Keratinocyte (primary cell): ENCODE data around the gene ACTN1. TPM values are rescaled to one million over a fixed set of nuclear protein-coding genes. Genes with fewer than 3 reads are reported as not detected.

Experiments used
- DNase-seq: peaks from one replicate; pipeline ENCODE4 v3.0.0-alpha.2; 2011; ENCODE audit warnings: low read depth, missing footprints, low spot score
- FAIRE-seq: peaks from 2 replicates; lab custom pipeline; 2011; peaks lifted over from hg19 to GRCh38; lab: Jason Lieb, UNC
- H2AFZ ChIP-seq: 2 replicates; pipeline ENCODE4 v1.6.0; 2012; ENCODE audit warnings: low read length, control low read depth, inconsistent platforms; ENCODE audit not compliant: control insufficient read depth
- H3K27ac ChIP-seq: 2 replicates; pipeline ENCODE4 v1.5.1; 2011; ENCODE audit warnings: low read length; ENCODE audit not compliant: control insufficient read depth, insufficient read depth
- H3K27me3 ChIP-seq: 3 replicates; pipeline ENCODE4 v1.6.0; 2011; ENCODE audit warnings: low read length; ENCODE audit not compliant: control insufficient read depth, insufficient read depth; ENCODE audit errors: extremely low read depth
- H3K36me3 ChIP-seq, 2 experiments: 2 replicates in 1 of 2; 3 replicates in 1 of 2; pipeline ENCODE4 v1.5.1; 2011; ENCODE audit warnings: low read length in 2 of 2, mild to moderate bottlenecking in 1 of 2; ENCODE audit not compliant: control insufficient read depth in 2 of 2, insufficient read depth in 2 of 2; ENCODE audit errors: extremely low read depth in 1 of 2
- H3K4me1 ChIP-seq: 3 replicates; pipeline ENCODE4 v1.5.1; 2011; ENCODE audit warnings: low read length; ENCODE audit not compliant: control insufficient read depth, insufficient read depth; ENCODE audit errors: extremely low read depth
- H3K4me2 ChIP-seq: 3 replicates; pipeline ENCODE4 v1.6.0; 2011; ENCODE audit warnings: low read depth, low read length; ENCODE audit not compliant: control insufficient read depth, insufficient read depth; ENCODE audit errors: extremely low read depth
- H3K4me3 ChIP-seq, 3 experiments: fragments of 200-600 bp in 1 of 3; sonication (generic) in 1 of 3; 2 replicates in 2 of 3; 3 replicates in 1 of 3; pipeline ENCODE4 v1.5.1; 2011 to 2016; ENCODE audit warnings: low read length in 3 of 3, mild to moderate bottlenecking in 3 of 3, control low read depth in 2 of 3, inconsistent platforms in 1 of 3, low read depth in 1 of 3, mixed read lengths in 1 of 3, mixed run types in 1 of 3, moderate library complexity in 1 of 3; ENCODE audit not compliant: control insufficient read depth in 2 of 3, insufficient read depth in 2 of 3; ENCODE audit errors: extremely low read depth in 1 of 3
- H3K79me2 ChIP-seq: 2 replicates; pipeline ENCODE4 v1.6.0; 2012; ENCODE audit warnings: low read length; ENCODE audit not compliant: control insufficient read depth, insufficient read depth
- H3K9ac ChIP-seq: 3 replicates; pipeline ENCODE4 v1.6.0; 2011; ENCODE audit warnings: low read length; ENCODE audit not compliant: control insufficient read depth, insufficient read depth; ENCODE audit errors: extremely low read depth
- H3K9me1 ChIP-seq: 3 replicates; pipeline ENCODE4 v1.6.0; 2011; ENCODE audit warnings: low read length; ENCODE audit not compliant: control insufficient read depth, insufficient read depth; ENCODE audit errors: extremely low read depth
- H3K9me3 ChIP-seq: 2 replicates; pipeline ENCODE4 v1.5.1; 2012; ENCODE audit warnings: low read depth, low read length; ENCODE audit not compliant: control insufficient read depth
- H4K20me1 ChIP-seq: 3 replicates; pipeline ENCODE4 v1.6.0; 2011; ENCODE audit warnings: low read length; ENCODE audit not compliant: control insufficient read depth, insufficient read depth; ENCODE audit errors: extremely low read depth
- EZH2 ChIP-seq: IDR thresholded peaks from one replicate; pipeline ENCODE4 v1.6.1; 2012; ENCODE audit warnings: inconsistent platforms, mild to moderate bottlenecking, low read length, moderate library complexity
- dilution Hi-C: fragments of 300-500 bp; cut with MboI; formaldehyde crosslinking; loops from one replicate; pipeline ENCODE4 v1.7.0; 2020; ENCODE audit warnings: low sequenced_read_pairs; ENCODE audit not compliant: extremely low pct_ligation_motif_present
- polyA plus RNA-seq, 5 experiments: library from polyadenylated mRNA; depleted of rRNA in 3 of 5; stranded (reverse) in 3 of 5; stranded (forward) in 1 of 5; unstranded in 1 of 5; fragments of >200 nt; gene quantifications; 1 replicate in 1 of 5; 2 replicates in 3 of 5; 3 replicates in 1 of 5; pipeline versions ENCODE4 v1.2.1 to v1.2.3, GENCODE V29; 2011 to 2012; ENCODE audit warnings: missing spikeins in 2 of 5, low read depth in 1 of 5, low replicate concordance in 1 of 5
- TF ChIP-seq, protein P1 (sequence below), 3 experiments: IDR thresholded peaks in 1 of 3; conservative IDR thresholded peaks in 1 of 3; optimal IDR thresholded peaks in 1 of 3; 2 replicates in 2 of 3; 3 replicates in 1 of 3; pipeline versions ENCODE3 to v1.5.1; 2011; ENCODE audit warnings: low read length in 3 of 3, mild to moderate bottlenecking in 3 of 3, moderate library complexity in 2 of 3, control low read depth in 1 of 3, inconsistent platforms in 1 of 3; ENCODE audit not compliant: insufficient read depth in 2 of 3; ENCODE audit errors: extremely low read depth in 1 of 3

ACTN1 gene
- polyA plus RNA-seq, 1 donor (not counting 4 experiments of a cell fraction or from before 2014, with no cell fraction given), result 558 TPM

DNA sequence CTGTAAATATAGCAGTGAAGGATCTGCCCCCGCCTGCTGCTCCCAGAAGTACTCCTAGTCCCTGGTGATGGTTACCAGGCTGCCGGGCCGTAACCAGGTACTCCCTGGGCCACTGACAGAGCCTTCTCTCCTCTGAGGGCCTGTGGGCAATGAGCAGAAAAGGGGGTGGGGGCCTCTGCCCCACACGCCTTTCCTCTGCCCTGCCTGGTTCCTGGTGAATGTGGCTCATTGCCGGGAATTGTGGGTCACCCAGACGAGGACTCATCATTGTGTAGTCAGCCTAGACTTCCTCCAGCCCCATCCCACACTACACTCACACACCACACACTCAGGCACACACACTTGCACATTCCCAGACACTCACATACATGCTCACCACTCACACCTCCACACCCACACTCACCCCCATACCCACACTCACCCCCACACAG is 35.7 kb upstream of the ACTN1 start:
- Histone ChIP-seq H3K4me3 (no peak overlapping the region), H3K9ac (no peak overlapping the region), H4K20me1 (no peaks in the 10 kb centered on the region), H3K36me3 (no peaks in the 10 kb centered on the region), H3K9me1 (no peaks in the 10 kb centered on the region), H2AFZ (no peak overlapping the region), H3K27me3 (no peaks in the 10 kb centered on the region), H3K4me2 (no peak overlapping the region), H3K79me2 (no peaks in the 10 kb centered on the region), H3K4me1 (no peaks in the 10 kb centered on the region), H3K9me3 (no peaks in the 10 kb centered on the region), H3K27ac (no peak overlapping the region)
- DNase-seq (no peak), FAIRE-seq (no peak)
- dilution Hi-C loops, result no loop called here
- TF ChIP-seq, protein P1, sequence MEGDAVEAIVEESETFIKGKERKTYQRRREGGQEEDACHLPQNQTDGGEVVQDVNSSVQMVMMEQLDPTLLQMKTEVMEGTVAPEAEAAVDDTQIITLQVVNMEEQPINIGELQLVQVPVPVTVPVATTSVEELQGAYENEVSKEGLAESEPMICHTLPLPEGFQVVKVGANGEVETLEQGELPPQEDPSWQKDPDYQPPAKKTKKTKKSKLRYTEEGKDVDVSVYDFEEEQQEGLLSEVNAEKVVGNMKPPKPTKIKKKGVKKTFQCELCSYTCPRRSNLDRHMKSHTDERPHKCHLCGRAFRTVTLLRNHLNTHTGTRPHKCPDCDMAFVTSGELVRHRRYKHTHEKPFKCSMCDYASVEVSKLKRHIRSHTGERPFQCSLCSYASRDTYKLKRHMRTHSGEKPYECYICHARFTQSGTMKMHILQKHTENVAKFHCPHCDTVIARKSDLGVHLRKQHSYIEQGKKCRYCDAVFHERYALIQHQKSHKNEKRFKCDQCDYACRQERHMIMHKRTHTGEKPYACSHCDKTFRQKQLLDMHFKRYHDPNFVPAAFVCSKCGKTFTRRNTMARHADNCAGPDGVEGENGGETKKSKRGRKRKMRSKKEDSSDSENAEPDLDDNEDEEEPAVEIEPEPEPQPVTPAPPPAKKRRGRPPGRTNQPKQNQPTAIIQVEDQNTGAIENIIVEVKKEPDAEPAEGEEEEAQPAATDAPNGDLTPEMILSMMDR (optimal IDR thresholded peaks at IDR 0.05 in 1 of 3, IDR thresholded peaks at IDR 0.05 in 1 of 3, conservative IDR thresholded peaks at IDR 0.05 in 1 of 3; ENCODE audit: extremely low read depth in 1 of 3, insufficient read depth in 2 of 3, low read length in 3 of 3), result no peak
- no peak for TF ChIP-seq EZH2

DNA sequence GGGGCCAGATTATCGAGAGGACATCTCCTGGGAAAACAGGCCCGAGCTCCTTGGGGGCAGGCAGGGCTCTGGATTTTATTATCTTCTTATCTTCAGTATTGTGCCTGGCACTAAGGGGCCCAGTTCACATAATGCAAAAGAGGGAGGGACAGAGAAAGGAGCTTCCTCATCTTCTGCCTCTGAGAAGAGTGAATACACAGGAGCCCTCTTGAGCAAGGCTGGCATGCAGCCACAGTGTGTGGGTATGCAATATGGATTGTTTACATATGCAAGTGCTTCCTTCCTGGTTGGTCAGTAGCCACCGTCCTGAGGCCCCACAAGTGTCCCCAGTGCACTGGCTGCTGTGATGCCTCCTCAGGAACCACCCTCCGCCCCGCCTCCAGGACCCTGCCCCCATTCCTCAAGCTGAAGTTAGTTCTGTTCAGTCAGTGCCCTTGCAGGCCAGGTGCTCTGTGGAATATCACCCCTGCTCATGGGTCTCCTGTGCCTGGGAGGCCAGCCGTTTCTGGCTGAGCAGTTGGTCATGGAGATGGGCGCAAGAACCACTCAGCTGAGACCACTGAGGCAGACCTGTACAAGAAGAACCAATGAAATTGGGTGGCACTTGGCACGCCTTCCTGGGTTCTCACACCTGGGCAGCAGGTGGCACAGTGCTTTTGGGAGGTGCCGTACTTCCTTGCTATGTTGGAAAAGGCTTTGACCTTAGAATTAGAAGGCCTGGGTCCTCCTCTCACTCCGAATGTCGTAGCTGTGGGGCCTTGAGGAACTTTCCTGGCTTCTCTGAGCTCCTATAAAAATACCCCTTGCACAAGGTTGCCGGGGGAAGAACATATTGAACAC is 35.1 kb upstream of the ACTN1 start:
- no peak overlapping the region for H3K27ac ChIP-seq
- H3K36me3 ChIP-seq, result no peaks in the 10 kb centered on the region
- no peaks in the 10 kb centered on the region for H3K9me3 ChIP-seq
- H4K20me1 ChIP-seq, result no peaks in the 10 kb centered on the region
- H3K27me3 ChIP-seq, result no peaks in the 10 kb centered on the region
- no peak overlapping the region for H3K9ac ChIP-seq
- H3K4me1 ChIP-seq, result no peaks in the 10 kb centered on the region
- dilution Hi-C loops, result no loop called here
- TF ChIP-seq EZH2, result no peak
- TF ChIP-seq, protein P1 (optimal IDR thresholded peaks at IDR 0.05 in 1 of 3, IDR thresholded peaks at IDR 0.05 in 1 of 3, conservative IDR thresholded peaks at IDR 0.05 in 1 of 3; ENCODE audit: extremely low read depth in 1 of 3, insufficient read depth in 2 of 3, low read length in 3 of 3), result no peak
- no peaks in the 10 kb centered on the region for H3K9me1 ChIP-seq
- no peak overlapping the region for H2AFZ ChIP-seq
- H3K79me2 ChIP-seq, result no peaks in the 10 kb centered on the region
- DNase-seq, result no peak
- H3K4me3 ChIP-seq, result no peak overlapping the region
- FAIRE-seq, result no peak
- H3K4me2 ChIP-seq, result no peak overlapping the region
